Loucy (cell line): Measurements from ENCODE around the gene STX8.

Experiments
- H2AFZ ChIP-seq: fragments of 200-600 bp; sonication (generic); 2 replicates; pipeline ENCODE4 v1.6.0; 2016; ENCODE audit warnings: antibody characterized with exemption, mild to moderate bottlenecking, low read length, moderate library complexity
- H3F3A ChIP-seq: fragments of 200-600 bp; 2 replicates; pipeline ENCODE4 v1.6.0; 2016; ENCODE audit warnings: antibody characterized with exemption, low read depth, mild to moderate bottlenecking
- H3K27me3 ChIP-seq: fragments of 200-600 bp; sonication (generic); 2 replicates; pipeline ENCODE4 v1.6.1; 2014; ENCODE audit warnings: low read length, mild to moderate bottlenecking; ENCODE audit not compliant: insufficient read depth, poor library complexity, severe bottlenecking
- H3K36me3 ChIP-seq: fragments of 200-600 bp; sonication (generic); 2 replicates; pipeline ENCODE4 v1.6.1; 2016; ENCODE audit warnings: low read length; ENCODE audit not compliant: insufficient read depth
- H3K4me1 ChIP-seq: fragments of 200-600 bp; sonication (generic); 2 replicates; pipeline ENCODE4 v1.5.1; 2014; ENCODE audit warnings: low read length, mild to moderate bottlenecking; ENCODE audit not compliant: insufficient read depth, poor library complexity, severe bottlenecking
- H3K4me2 ChIP-seq: fragments of 200-600 bp; sonication (generic); 2 replicates; pipeline ENCODE4 v1.6.0; 2014; ENCODE audit warnings: antibody characterized with exemption, low read length, low read depth, mild to moderate bottlenecking; ENCODE audit not compliant: poor library complexity, severe bottlenecking
- H3K4me3 ChIP-seq: fragments of 200-600 bp; sonication (generic); 2 replicates; pipeline ENCODE4 v1.5.1; 2014; ENCODE audit warnings: low read length, mild to moderate bottlenecking, mixed read lengths; ENCODE audit not compliant: poor library complexity, severe bottlenecking
- H3K79me2 ChIP-seq: fragments of 200-600 bp; sonication (generic); 2 replicates; pipeline ENCODE4 v1.6.1; 2014; ENCODE audit warnings: low read length; ENCODE audit not compliant: insufficient read depth
- H3K9ac ChIP-seq: fragments of 200-600 bp; sonication (generic); 2 replicates; pipeline ENCODE4 v1.6.0; 2014; ENCODE audit warnings: mild to moderate bottlenecking, low read depth, low read length, moderate library complexity; ENCODE audit not compliant: poor library complexity, severe bottlenecking
- H3K9me2 ChIP-seq: fragments of 200-600 bp; sonication (generic); replicated peaks from 2 replicates; pipeline ENCODE4 v1.6.1; 2016; ENCODE audit warnings: low read depth, low read length, mixed read lengths
- H3K9me3 ChIP-seq: fragments of 200-600 bp; sonication (generic); 2 replicates; pipeline ENCODE4 v1.6.1; 2014; ENCODE audit warnings: mild to moderate bottlenecking, antibody characterized with exemption, low read length, low read depth; ENCODE audit not compliant: insufficient read depth
- H4K20me1 ChIP-seq: fragments of 200-600 bp; sonication (generic); 2 replicates; pipeline ENCODE4 v1.6.0; 2014; ENCODE audit warnings: antibody characterized with exemption, low read length, mild to moderate bottlenecking; ENCODE audit not compliant: insufficient read depth, poor library complexity, severe bottlenecking
- EZH2phosphoT487 ChIP-seq: fragments of 200-600 bp; IDR thresholded peaks from 2 replicates; pipeline ENCODE4 v1.6.1; 2018; ENCODE audit warnings: antibody characterized with exemption, mild to moderate bottlenecking, moderate library complexity, borderline replicate concordance
- TF ChIP-seq, protein P1 (sequence below): fragments of 200-600 bp; sonication (generic); conservative IDR thresholded peaks from 2 replicates; pipeline ENCODE4 v1.5.1; 2014; ENCODE audit warnings: mild to moderate bottlenecking, antibody characterized with exemption, low read length

The STX8 gene

DNA sequence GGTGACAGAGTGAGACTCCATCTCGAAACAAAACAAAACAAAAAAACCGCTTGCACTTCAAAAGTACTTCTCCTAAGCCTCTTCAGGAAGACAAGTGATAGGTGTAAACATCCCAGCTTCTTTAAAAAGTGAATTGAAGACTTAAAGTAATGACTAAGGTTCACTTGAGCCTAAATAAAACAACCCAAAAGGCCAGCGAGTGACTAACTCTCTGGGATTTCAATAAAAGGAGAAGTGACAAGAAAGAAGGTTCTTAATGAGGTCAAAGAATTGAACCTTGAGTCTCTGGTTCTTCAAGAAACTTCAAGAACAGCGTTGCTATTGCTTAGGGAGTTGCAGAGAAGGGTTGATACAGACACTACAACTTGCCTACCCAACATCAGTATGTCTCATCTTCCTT lies 42.2 kb downstream of the STX8 start:
- Histone ChIP-seq H3F3A (no peaks in the 10 kb centered on the region), H3K27me3 (no peaks in the 10 kb centered on the region), H3K4me1 (no peaks in the 10 kb centered on the region), H3K4me3 (no peak overlapping the region), H3K9me2 (no peaks in the 10 kb centered on the region), H3K4me2 (no peak overlapping the region), H4K20me1 (no peaks in the 10 kb centered on the region), H2AFZ (no peak overlapping the region), H3K9me3 (no peaks in the 10 kb centered on the region), H3K79me2 (no peaks in the 10 kb centered on the region), H3K9ac (no peak overlapping the region), H3K36me3 (no peaks in the 10 kb centered on the region)
- TF ChIP-seq EZH2phosphoT487, result no peak
- TF ChIP-seq, protein P1, sequence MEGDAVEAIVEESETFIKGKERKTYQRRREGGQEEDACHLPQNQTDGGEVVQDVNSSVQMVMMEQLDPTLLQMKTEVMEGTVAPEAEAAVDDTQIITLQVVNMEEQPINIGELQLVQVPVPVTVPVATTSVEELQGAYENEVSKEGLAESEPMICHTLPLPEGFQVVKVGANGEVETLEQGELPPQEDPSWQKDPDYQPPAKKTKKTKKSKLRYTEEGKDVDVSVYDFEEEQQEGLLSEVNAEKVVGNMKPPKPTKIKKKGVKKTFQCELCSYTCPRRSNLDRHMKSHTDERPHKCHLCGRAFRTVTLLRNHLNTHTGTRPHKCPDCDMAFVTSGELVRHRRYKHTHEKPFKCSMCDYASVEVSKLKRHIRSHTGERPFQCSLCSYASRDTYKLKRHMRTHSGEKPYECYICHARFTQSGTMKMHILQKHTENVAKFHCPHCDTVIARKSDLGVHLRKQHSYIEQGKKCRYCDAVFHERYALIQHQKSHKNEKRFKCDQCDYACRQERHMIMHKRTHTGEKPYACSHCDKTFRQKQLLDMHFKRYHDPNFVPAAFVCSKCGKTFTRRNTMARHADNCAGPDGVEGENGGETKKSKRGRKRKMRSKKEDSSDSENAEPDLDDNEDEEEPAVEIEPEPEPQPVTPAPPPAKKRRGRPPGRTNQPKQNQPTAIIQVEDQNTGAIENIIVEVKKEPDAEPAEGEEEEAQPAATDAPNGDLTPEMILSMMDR, result no peak

- no peak overlapping the region for H3K4me3 ChIP-seq
- H3K79me2 ChIP-seq, result no peaks in the 10 kb centered on the region
- no peak for TF ChIP-seq EZH2phosphoT487
- TF ChIP-seq, protein P1, result no peak
- H3K36me3 ChIP-seq, result no peaks in the 10 kb centered on the region
- no peaks in the 10 kb centered on the region for H3K9me3 ChIP-seq
- no peaks in the 10 kb centered on the region for H4K20me1 ChIP-seq
- H3F3A ChIP-seq, result no peaks in the 10 kb centered on the region
- H3K4me2 ChIP-seq, result no peak overlapping the region
- H3K4me1 ChIP-seq, result no peaks in the 10 kb centered on the region
- no peak overlapping the region for H2AFZ ChIP-seq
- no peaks in the 10 kb centered on the region for H3K9me2 ChIP-seq
- no peaks in the 10 kb centered on the region for H3K27me3 ChIP-seq
- H3K9ac ChIP-seq, result no peak overlapping the region
Measured at GRCh38 chr17:9532715-9533114, 42.9 kb downstream of the STX8 start.

DNA sequence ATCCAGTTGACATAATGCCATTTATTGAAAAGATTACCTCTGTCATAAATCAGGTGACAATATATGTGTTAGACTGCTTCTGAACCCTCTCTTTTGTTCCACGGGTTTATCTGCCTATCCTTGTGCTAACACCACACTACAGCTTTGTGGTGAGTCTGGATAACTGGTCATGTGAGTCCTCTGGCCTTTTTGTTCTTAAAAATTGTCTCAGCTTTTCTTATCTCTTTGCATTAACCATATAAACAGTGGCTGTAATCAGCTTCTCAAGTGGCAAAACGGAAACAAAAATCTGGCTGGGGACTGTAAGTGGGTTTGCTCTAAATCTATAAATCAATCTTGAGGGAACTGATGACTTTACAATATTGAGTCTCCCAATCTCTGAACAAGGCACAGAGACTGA lies 44.6 kb downstream of the STX8 start:
- H4K20me1 ChIP-seq, result no peaks in the 10 kb centered on the region
- H3F3A ChIP-seq, result no peaks in the 10 kb centered on the region
- H3K9me3 ChIP-seq, result no peaks in the 10 kb centered on the region
- H3K4me3 ChIP-seq, result no peak overlapping the region
- no peaks in the 10 kb centered on the region for H3K79me2 ChIP-seq
- no peak overlapping the region for H3K4me2 ChIP-seq
- H3K27me3 ChIP-seq, result no peaks in the 10 kb centered on the region
- no peak overlapping the region for H2AFZ ChIP-seq
- H3K9me2 ChIP-seq, result no peaks in the 10 kb centered on the region
- H3K4me1 ChIP-seq, result no peaks in the 10 kb centered on the region
- H3K36me3 ChIP-seq, result no peaks in the 10 kb centered on the region
- no peak for TF ChIP-seq EZH2phosphoT487
- TF ChIP-seq, protein P1, result no peak
- no peak overlapping the region for H3K9ac ChIP-seq
